ENCODE measurements around the gene PKD1L1. TPM values are rescaled to one million over a fixed set of nuclear protein-coding genes. Genes with fewer than 3 reads are reported as not detected.

The PKD1L1 gene
- polyA plus RNA-seq, 1 donor from 2014 or later, result 2.0 TPM

- H3K9me2 ChIP-seq (ENCODE audit: insufficient read depth, low read length), result no peaks in the 10 kb centered on the region
- no peak overlapping the region for H3K4me3 ChIP-seq (ENCODE audit: low read length)
- H3K4me2 ChIP-seq (ENCODE audit: low read length), result no peak overlapping the region
- TF ChIP-seq POLR2AphosphoS5 (IDR thresholded peaks at IDR 0.05), result no peak
- no peak for TF ChIP-seq MXI1 (conservative IDR thresholded peaks at IDR 0.05; ENCODE audit: poor library complexity, severe bottlenecking)
- no peak for TF ChIP-seq CTCF (IDR thresholded peaks at IDR 0.05; ENCODE audit: poor library complexity, severe bottlenecking)
- no peak for TF ChIP-seq TAF1 (IDR thresholded peaks at IDR 0.05; ENCODE audit: low read depth)
- no peak for TF ChIP-seq SMC3 (conservative IDR thresholded peaks at IDR 0.05; ENCODE audit: poor library complexity)
- no peak for TF ChIP-seq REST (IDR thresholded peaks at IDR 0.05; ENCODE audit: borderline replicate concordance)
- TF ChIP-seq EZH2 (IDR thresholded peaks at IDR 0.05; ENCODE audit: borderline replicate concordance, insufficient read depth, low read length, poor library complexity, severe bottlenecking), result no peak
- TF ChIP-seq EP300 (conservative IDR thresholded peaks at IDR 0.05; ENCODE audit: poor library complexity, severe bottlenecking), result no peak
- no peaks in the 10 kb centered on the region for H3K79me2 ChIP-seq (replicated peaks; ENCODE audit: insufficient read depth, low read length)
- no peaks in the 10 kb centered on the region for H4K20me1 ChIP-seq (ENCODE audit: insufficient read depth)
- no peak overlapping the region for H3K9ac ChIP-seq (ENCODE audit: low read length)
- no peaks in the 10 kb centered on the region for H3K9me3 ChIP-seq (ENCODE audit: low read length)
- no peaks in the 10 kb centered on the region for H3K36me3 ChIP-seq (ENCODE audit: insufficient read depth, low read length)
- H3F3A ChIP-seq (ENCODE audit: insufficient read depth, low read length, poor library complexity, severe bottlenecking), result no peaks in the 10 kb centered on the region
- H3K27me3 ChIP-seq (ENCODE audit: insufficient read depth, low read depth, low read length), result no peaks in the 10 kb centered on the region
- H3K27ac ChIP-seq (ENCODE audit: low read length), result no peak overlapping the region
- no peak overlapping the region for H2AFZ ChIP-seq (ENCODE audit: low read depth, low read length)
Observed at GRCh38 chr7:47812429-47813136, 135.7 kb downstream of the PKD1L1 start.

GRCh38 chr7:47811632-47812380 lies 136.5 kb downstream of the PKD1L1 start:
- Histone ChIP-seq H3K4me3 (ENCODE audit: low read length) (no peak overlapping the region), H3K9me3 (ENCODE audit: low read length) (no peaks in the 10 kb centered on the region), H3K4me2 (ENCODE audit: low read length) (no peak overlapping the region), H3K36me3 (ENCODE audit: insufficient read depth, low read length) (no peaks in the 10 kb centered on the region), H3K9me2 (ENCODE audit: insufficient read depth, low read length) (no peaks in the 10 kb centered on the region), H3K9ac (ENCODE audit: low read length) (no peak overlapping the region), H3K27ac (ENCODE audit: low read length) (no peak overlapping the region), H3K27me3 (ENCODE audit: insufficient read depth, low read depth, low read length) (no peaks in the 10 kb centered on the region), H2AFZ (ENCODE audit: low read depth, low read length) (no peak overlapping the region), H3K79me2 (replicated peaks; ENCODE audit: insufficient read depth, low read length) (no peaks in the 10 kb centered on the region), H4K20me1 (ENCODE audit: insufficient read depth) (no peaks in the 10 kb centered on the region), H3F3A (ENCODE audit: insufficient read depth, low read length, poor library complexity, severe bottlenecking) (no peaks in the 10 kb centered on the region)
- no peak for TF ChIP-seq CTCF (IDR thresholded peaks at IDR 0.05; ENCODE audit: poor library complexity, severe bottlenecking)
- TF ChIP-seq POLR2AphosphoS5 (IDR thresholded peaks at IDR 0.05), result no peak
- no peak for TF ChIP-seq EP300 (conservative IDR thresholded peaks at IDR 0.05; ENCODE audit: poor library complexity, severe bottlenecking)
- TF ChIP-seq REST (IDR thresholded peaks at IDR 0.05; ENCODE audit: borderline replicate concordance), result no peak
- no peak for TF ChIP-seq MXI1 (conservative IDR thresholded peaks at IDR 0.05; ENCODE audit: poor library complexity, severe bottlenecking)
- TF ChIP-seq SMC3 (conservative IDR thresholded peaks at IDR 0.05; ENCODE audit: poor library complexity), result no peak
- TF ChIP-seq TAF1 (IDR thresholded peaks at IDR 0.05; ENCODE audit: low read depth), result no peak
- TF ChIP-seq EZH2 (IDR thresholded peaks at IDR 0.05; ENCODE audit: borderline replicate concordance, insufficient read depth, low read length, poor library complexity, severe bottlenecking), result no peak
- TF ChIP-seq RAD21 (conservative IDR thresholded peaks at IDR 0.05), result no peak

Measured in neural cell (in vitro differentiated cells).